ENCODE measurements around the gene POU3F3.
A peak's percentile ranks its signal among the peaks of the same experiment; 100 is the strongest.

POU3F3 gene

DNA sequence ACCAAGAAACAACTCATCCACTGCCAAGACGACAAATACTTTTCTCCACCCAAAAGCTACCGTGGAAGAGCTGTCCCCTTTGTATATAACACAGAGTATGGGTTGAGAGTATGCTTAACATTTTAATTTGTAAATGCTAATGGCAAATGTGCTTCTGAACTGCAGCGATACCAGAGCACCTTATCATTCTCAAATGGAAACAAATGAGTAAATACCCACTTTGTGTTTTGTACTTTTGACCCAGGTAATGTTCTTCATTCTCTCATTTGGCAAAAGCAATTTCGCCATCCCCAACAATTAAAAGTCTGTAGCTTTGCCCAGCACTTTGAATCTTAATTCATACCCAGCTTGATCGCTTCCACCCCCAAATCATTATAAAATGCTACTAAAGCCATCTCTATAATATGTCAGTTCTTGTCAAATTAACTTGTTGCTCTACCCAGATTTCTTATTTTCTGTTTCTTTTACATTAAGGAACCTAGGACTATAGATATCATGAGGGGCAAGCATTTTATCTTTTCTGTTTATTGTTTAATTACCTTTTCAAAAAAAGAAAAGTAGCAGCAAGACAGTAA is 6.2 kb upstream of the POU3F3 start:
- no peak for DNase-seq (ENCODE audit: low spot score)

DNA sequence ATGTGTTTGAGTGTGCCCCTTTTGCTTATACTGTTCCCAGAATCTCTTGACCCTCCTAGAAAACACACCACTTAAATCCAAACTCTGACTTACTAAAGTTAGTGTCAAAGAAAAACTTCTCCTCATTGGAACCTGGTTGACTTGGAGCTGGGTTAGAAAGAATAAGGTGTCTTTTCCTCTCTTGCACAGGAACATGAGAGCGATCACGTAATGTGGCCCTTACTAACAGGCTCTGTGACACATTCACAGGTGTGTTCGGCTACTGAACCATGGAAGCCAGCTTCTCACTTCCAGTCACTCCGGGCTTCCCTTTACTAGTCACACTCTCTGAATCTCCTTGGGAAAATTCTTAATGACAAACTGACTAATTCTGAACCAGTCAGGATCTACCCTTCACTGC is 5.4 kb upstream of the POU3F3 start:
- DNase-seq (ENCODE audit: low spot score), result no peak

DNA sequence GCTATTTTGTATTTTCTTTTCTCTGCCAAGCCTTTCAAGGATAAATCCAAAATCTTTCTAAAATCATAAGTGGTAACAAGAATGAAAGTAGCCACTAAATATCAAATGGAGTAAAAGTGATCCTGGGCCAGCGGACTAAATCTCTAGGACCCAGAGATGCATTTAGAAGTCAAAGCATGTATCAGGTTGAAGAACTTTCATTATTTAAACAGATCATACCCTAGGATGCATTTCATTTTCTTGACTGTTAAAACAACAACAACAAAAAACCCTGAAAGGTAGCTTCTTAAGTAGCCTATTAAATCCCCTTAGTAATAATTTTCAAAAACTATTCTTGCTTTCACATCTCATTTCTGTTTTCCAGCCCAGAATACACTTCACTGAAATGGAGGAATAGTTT is 4.8 kb upstream of the POU3F3 start:
- DNase-seq (ENCODE audit: low spot score), result no peak

DNA sequence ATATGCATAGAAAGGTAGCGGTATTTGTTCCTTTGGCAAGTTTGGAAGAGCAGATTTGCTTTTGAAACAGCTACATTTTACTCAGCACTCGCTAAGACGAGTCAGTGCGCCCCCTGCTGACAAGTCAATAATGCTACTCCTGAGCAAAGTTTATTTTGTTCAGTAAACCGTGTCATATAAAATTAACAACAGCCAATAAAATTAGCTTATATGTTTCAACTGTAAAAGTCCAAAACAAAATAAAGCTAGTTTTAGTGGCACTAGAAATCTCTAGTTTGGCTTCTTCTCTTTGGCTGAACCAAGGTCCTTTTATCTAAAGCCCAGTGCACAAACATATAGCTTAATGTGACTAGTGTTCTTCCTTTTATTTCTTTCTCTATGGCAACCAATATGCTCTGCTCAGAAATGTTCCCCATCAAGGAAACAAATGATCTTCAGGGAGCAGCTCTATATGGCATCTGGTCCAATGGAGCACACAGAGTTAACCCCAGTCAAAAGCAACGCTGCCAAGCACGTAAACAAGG is 4.2 kb upstream of the POU3F3 start:
- peak; percentile 28 for DNase-seq (ENCODE audit: low spot score)

DNA sequence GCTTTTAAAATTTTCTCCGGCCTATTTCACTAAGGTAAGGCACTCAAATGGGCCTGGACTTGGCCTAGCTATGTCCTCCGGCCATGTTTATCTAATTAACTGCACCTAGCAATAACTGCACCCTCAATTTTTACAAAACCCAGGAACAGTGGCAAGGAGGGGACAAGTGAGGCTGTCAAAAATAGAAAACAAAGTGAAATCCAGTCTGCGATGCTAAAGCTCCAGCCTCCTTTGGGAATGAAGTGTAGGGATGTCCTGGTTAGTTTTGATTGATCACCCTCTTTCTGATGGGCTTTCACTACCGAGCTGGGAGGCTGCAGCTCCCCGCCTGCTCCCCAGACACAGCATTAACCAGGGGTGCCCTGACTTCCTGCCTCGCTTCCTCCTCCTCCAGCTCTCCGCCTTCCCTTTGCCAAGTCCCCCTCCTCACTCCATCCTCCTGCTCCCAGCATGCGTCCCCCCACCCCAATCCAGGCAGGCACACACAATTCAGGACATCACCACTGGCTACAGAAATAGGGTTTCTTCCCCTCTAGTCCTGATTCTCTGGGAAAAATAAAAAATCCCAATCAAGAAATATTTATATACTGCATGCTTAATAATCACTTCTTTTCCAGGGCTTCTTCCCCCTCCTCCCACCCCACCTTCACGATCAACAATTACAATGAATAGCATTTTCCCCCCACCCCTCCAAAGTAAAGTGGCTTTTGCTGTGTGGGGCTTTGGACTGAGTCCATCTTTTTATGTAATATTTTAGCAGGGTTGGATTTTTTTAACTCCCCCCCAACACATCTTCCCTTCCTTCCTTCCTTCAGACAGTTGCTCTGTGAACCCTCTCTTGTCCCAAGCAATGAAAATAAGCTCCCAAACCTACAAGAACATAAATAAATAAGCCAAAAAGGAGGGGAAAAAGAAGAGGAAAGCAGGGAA is 3.3 kb upstream of the POU3F3 start:
- no peak for DNase-seq (ENCODE audit: low spot score)

DNA sequence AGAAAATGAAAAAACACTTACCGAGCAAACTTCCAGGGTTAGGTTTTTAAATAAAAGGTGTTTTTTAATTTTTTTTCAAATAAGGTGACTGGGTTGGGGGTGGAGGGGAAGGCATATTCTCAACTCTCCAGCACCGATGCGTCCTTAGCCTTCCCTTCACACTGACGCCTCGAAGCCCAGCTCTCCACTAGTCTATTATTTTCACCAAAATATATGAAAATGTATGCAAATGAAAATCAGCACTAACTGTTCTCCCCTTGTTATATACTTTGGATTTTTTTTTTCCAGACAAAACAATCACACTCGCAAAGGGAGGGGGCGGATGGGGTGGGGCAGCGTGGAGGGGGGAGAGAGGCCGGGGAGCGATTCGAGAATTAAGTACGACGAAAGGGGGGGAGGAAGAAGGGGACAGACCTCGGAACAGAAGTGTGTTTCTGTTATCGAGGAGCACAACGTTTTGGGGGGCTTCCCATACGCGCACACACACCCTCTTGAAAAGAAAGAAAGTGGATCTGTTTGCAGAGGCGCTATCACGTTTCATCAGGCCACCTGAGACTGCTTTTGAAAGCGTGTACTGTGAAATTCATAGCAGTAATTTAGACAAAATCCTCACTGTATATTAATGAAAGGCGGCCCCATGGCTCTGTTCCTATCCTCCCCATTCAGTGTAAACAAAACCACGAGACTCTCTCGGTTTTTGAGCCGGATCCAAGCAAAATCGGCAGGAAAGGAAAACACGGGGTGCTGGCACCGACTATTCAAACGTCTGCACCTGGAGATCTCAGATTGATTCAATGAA is 2.4 kb upstream of the POU3F3 start:
- no peak for DNase-seq (ENCODE audit: low spot score)

DNA sequence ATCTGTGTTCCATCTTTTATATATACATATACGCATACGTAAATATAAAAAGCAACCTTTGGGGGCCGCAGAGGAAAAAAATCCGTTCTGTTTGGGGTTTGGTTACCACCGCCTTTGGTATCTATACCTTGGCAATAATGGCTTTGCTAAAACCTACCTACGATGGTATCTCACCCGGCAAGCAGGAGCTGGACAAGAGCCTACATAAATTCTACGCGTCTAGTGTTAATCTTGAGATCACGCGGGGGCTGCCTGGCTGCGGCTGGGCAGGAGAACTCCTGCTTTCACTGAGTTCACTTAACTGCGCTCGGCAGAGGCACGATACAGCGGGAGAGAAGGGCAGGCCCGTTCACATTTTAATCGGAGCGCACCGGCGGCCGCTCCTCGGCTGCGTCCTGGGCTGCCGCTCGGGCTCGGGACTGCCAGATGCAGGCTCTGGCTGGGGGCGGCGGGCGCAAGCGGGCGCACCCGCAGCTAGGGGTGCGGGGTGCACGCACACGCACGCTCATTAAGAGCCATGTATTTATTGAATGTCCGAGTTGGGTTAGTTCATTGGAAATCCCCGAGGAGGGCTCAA is 1.7 kb upstream of the POU3F3 start:
- no peak for DNase-seq (ENCODE audit: low spot score)

DNA sequence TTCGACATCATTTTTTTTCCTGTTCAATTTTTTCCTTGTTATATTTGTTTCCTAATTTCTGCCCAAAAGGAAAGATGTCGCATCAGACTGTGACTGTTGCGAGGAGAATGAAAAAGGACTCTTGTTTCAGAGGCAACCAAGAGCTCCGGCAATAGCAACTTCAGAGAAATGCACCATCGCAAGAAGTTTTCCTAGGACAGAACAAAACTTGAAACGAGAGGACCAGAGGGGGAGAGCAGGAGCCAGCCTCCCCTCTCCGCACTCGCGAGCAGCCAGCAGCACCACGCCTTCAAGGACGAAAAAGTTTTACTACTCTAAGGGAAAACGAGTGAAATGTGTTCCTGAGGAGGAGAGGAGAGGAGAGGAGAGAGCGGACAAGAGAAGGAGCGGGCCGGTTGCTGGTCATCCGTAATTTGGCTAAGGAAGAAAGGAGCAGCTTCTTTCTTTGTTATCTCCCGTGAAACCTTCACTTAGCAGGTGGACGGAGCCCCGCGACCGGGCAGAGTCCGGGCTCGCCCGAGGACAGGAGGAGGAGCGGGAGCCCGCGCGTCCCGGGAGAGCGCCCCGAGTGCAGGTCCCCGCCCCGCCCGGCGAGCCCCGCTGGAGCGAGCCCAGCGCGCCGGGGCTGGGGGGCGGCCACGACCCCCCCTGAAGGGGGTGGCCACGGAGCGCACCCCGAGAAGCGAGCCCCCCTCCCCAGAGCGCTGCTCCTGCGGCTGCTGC is 744 bp downstream of the POU3F3 start:
- no peak for DNase-seq (ENCODE audit: low spot score)

DNA sequence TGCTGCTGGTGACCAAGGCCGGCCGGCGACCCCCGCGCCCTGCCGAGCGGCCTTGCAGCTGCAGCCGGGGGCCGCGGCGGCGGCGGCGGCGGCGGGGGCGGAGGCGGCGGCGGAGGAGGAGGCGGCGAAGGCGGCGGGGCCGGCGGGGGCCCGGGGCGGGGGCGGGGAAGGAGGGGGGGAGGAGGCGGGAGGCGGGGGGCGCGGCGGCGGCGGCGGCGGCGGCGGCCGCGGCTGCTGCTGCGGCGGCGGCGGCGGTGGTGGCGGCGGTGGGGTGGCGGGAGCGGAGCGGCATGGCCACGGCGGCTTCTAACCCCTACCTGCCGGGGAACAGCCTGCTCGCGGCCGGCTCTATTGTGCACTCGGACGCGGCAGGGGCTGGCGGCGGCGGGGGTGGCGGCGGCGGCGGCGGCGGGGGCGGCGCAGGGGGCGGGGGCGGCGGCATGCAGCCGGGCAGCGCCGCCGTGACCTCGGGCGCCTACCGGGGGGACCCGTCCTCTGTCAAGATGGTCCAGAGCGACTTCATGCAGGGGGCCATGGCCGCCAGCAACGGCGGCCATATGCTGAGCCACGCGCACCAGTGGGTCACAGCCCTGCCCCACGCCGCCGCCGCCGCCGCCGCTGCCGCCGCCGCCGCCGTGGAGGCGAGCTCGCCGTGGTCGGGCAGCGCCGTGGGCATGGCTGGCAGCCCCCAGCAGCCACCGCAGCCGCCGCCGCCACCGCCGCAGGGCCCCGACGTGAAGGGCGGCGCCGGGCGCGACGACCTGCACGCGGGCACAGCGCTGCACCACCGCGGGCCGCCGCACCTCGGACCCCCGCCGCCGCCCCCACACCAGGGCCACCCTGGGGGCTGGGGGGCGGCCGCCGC is 1.5 kb downstream of the POU3F3 start:
- no peak for DNase-seq (ENCODE audit: low spot score)

DNA sequence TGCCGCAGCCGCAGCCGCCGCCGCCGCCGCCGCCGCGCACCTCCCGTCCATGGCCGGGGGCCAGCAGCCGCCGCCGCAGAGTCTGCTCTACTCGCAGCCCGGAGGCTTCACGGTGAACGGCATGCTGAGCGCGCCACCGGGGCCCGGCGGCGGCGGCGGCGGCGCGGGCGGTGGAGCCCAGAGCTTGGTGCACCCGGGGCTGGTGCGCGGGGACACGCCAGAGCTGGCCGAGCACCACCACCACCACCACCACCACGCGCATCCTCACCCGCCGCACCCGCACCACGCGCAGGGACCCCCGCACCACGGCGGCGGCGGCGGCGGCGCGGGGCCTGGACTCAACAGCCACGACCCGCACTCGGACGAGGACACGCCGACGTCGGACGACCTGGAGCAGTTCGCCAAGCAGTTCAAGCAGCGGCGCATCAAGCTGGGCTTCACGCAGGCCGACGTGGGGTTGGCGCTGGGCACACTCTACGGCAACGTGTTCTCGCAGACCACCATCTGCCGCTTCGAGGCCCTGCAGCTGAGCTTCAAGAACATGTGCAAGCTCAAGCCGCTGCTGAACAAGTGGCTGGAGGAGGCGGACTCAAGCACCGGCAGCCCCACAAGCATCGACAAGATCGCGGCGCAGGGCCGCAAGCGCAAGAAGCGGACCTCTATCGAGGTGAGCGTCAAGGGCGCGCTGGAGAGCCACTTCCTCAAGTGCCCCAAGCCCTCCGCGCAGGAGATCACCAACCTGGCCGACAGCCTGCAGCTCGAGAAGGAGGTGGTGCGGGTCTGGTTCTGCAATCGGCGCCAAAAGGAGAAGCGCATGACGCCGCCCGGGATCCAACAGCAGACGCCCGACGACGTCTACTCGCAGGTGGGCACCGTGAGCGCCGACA is 2.4 kb downstream of the POU3F3 start:
- DNase-seq (ENCODE audit: low spot score), result no peak

DNA sequence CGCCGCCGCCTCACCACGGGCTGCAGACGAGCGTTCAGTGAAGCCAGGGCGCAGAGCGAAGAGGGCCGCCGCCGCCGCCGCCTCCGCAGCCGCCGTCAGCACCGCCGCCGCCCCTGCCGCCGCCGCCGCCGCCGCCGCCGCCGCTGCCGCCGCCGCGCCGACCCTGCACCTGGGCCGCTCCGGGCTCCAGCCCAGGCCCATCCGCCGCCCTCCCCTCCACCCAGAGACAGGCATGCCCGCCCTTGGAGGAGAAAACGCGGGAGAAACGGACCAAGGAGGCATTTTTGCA is 3.0 kb downstream of the POU3F3 start:
- no peak for DNase-seq (ENCODE audit: low spot score)

DNA sequence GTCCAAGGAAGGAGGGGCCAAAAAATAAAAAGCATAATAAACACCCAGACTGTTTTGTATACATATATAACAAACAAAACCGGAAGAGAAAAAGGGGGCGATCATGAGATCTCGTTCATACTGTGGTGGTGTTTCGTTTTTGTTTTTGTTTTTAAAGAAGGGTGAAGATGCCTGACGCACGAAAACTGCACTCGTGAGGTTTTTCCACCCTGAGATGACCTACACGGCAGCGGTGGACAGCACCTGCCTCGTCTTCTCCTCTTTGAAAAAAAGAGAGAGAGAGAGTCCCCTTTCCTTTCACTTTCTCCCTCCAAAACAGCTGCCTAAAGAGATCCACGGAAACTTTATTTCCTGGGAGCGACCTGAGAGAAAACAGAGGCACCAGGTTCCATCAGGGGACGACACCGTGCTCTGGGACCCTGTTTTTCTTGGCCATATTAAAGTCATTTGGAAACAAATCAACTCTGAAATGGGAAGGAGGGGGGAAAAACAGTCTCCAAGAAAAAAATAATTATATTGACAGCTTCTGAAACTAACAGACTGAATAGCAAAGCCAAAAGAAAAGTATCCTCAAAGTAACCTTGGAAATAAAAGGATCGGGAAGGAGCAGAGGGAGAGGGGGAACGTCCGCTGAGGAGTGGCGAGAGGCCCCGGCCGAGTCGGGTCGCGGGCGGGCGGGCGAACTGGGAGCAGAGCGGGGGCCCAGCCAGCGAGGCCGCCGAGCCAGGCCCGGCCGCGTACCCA is 3.5 kb downstream of the POU3F3 start:
- no peak for DNase-seq (ENCODE audit: low spot score)

DNA sequence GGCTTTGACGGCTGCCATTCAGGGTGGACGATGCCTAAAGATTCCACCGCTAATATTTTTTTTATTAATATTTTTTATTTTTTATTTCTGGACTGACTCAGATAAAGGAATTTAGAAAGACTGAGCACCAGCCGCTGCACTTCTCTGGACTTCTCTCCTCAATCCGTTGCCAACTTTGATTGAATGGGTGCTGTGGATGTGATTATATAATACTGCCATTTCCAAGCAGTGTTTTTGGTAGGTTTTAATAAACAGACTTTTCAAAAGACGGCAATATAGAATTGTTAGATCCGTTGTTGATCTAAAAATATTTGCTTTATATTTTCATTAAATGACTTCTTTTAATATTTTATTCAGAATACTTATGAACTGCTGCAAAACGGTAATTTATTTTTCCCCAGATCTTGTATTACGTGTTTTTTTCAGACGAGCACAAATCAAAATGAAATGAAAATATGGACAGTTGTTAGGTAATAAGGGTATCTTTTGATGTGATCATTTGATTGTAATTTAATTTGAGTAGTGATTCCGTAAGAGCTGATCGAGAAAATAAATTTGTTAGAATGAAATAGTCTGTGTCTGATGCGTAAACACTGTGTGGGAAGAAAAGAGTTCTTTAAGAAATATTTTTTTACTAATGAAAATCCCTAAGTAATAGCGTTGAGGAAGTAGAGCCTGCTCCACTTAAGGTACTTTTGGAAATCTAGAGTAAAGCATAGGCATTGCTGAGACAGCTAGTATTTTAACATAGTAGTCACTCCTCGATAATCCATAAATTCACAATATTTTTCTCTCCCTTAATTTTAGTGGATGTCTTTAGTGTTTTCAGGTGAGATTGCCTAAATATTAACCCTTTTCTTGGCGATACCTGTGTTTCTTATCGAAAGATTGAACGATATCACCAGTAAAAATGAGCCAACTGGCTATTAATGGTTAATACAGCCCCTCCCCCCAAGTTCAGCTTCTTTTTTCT is 4.4 kb downstream of the POU3F3 start:
- no peak for DNase-seq (ENCODE audit: low spot score)

DNA sequence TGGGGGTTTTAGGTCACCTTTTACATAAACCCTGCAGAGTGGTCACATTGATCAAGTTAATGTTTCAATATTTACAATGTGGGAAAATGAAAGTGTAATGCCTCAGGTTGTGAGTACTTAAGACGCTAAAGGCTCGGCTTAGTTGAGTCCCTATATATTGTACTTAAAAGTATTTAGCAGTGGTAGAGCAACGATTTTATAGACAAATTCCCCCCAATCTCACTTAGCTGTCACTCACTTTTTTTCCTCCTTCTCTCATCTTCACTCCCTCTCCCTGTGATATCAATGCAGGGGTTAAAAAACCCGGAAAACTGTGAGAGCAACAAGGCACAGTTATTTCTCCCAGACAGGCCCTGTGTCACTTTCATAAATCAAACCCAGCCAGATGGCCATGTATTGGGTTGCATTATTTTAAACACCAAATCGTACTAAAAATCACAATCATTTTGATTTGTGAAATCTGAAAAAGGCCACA is 5.4 kb downstream of the POU3F3 start:
- DNase-seq (ENCODE audit: low spot score), result no peak

DNA sequence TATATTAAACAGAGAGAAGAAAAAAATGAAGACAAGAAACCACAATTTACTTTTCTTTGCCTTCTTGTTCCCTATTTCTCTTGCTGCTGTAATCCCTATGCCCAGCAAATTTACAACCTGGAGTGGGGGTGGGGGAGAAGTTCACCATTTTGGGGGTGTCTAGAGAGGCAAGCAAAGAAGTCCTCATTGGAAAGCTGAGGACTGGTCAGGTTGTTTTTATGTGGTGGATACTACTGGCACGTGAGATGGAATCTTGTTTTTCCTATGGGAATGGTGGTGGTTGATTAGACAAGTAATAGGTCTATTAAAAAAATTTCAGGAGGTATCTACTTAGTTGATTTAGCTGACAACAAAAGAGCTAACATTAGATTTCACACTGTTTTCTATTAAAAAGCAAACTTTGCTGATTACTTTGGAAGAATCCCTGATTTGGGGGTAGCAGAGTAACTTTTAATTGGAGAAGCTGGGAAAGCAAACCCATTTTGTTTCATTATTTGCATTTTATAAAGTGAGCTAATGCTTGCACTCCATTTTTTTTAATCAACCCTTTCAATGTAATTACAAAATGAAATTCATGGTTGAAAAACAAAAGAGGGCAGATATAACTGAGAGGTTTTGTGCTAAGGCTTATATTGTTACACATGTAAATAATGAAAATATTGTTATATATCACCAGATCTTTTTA is 6.0 kb downstream of the POU3F3 start:
- DNase-seq (ENCODE audit: low spot score), result no peak

DNA sequence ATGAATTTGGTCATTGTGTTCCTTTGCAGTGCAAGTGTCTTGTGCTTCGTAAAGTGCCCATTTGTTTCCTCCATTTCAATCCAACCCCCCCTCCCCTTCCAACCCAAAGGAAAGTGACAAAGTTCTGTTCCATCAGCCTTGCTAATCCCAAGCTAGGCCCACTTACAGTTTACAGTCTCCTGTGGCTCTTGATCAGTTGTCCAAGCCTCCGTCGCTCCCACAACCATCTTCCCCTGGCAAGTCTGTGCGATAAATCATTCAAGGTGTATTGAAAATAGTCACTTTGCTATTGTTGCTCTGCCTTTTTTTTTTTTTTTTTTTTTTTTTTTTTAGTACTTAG is 6.5 kb downstream of the POU3F3 start:
- no peak for DNase-seq (ENCODE audit: low spot score)

DNA sequence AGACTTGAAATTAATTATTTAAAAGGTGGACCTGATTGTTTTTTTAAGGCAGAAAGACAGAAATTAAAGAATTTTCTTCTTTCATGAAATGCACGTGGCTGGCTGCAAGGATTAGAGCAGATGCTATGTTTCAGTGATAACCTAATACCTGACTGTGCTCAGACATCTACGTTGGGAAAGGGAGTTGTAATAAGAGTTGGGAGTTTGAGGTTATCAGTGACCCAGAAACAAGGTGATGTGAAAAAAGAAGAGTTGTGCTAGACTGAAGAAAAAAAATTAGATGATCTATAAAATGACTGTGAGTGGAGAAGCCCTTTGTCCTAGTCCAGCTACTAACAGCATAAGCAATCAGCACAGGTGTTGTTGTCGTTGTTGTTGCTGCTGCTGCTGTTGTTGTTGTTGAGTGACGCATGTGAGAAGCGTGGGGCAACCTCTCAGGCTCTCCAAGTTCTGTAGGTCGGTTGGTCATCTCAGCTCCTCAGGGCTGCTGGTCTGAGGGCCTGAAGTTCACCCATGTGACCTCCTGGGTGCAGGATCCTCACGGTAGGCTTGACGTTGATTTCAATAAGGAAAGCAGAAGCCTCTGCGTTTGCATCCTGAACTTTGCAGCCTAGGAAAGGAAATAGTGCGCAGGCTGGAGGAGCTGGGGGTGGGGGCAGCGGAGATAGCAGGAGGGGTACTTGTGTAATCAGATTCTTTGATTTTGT is 7.6 kb downstream of the POU3F3 start:
- no peak for DNase-seq (ENCODE audit: low spot score)
